ENCODE measurements around the gene HMMR. TPM values are rescaled to one million over a fixed set of nuclear protein-coding genes. Genes with fewer than 3 reads are reported as not detected.

Gene HMMR
- total RNA-seq, 1 experiment from 2014 or later, result 54.9 TPM

GRCh38 chr5:163506726-163507125 lies 46.3 kb downstream of the HMMR start:
- Histone ChIP-seq H3K27ac (ENCODE audit: low read depth, low read length) (no peak overlapping the region), H3K4me2 (ENCODE audit: low read length) (peak overlapping the region; percentile 75), H3K9ac (ENCODE audit: low read length) (peak overlapping the region; percentile 65), H3K27me3 (ENCODE audit: insufficient read depth, low read length) (no peaks in the 10 kb centered on the region), H3K79me2 (ENCODE audit: insufficient read depth, low read length) (peaks cover 60% of the 10 kb centered on the region), H3K4me3 (replicated peaks in 1 of 2; ENCODE audit: low read depth in 1 of 2, low read length in 2 of 2) (peak overlapping the region; percentile 61 to 76), H2AFZ (ENCODE audit: low read depth, low read length, poor library complexity, severe bottlenecking) (no peak overlapping the region), H4K20me1 (ENCODE audit: insufficient read depth) (no peaks in the 10 kb centered on the region), H3K9me2 (ENCODE audit: insufficient read depth) (no peaks in the 10 kb centered on the region), H3K36me3 (ENCODE audit: control insufficient read depth in 1 of 2, insufficient read depth in 2 of 2, low read length in 2 of 2) (0 out of 4 replicates have a peak, but pooled peaks cover 0 to 2% of the 10 kb centered on the region in 2 experiments), H3K4me1 (ENCODE audit: control insufficient read depth in 1 of 2, insufficient read depth in 2 of 2, low read length in 2 of 2) (peaks cover 6 to 27% of the 10 kb centered on the region in 2 experiments; a peak in 3 of 4 replicates), H3K9me3 (ENCODE audit: control insufficient read depth in 1 of 2, insufficient read depth in 1 of 2, low read depth in 1 of 2, low read length in 2 of 2) (no peaks in the 10 kb centered on the region)
- intact Hi-C loops (cut with micrococcal nuclease), result no loop called here
- no peak for DNase-seq (ENCODE audit: low read depth, low spot score)
- BruUV-seq (replicated peaks), result no TSS peak
- ChIA-PET POLR2A (interaction anchor here (1.8 kb wide), 1 partner anchor 46 kb away, joined by 5 read pairs; the partner anchor contains the start of gene HMMR), RAD21 (ENCODE audit: low non-redundant PET in 1 of 2, low total read pairs in 2 of 2, uncharacterized antibody in 2 of 2, unreplicated experiment in 2 of 2) (no interaction called here), CTCF (no interaction called here)
- TF ChIP-seq ZFX (IDR thresholded peaks at IDR 0.05) (no peak), FOSL1 (IDR thresholded peaks at IDR 0.05; ENCODE audit: low read depth) (no peak), ELF1 (IDR thresholded peaks at IDR 0.05; ENCODE audit: borderline replicate concordance, low read depth) (no peak), EGR1 (IDR thresholded peaks at IDR 0.05; ENCODE audit: low read depth) (no peak), ZNF274 (IDR thresholded peaks at IDR 0.05; ENCODE audit: low read depth, low read length) (no peak), SP1 (IDR thresholded peaks at IDR 0.05; ENCODE audit: low read depth) (no peak), RAD21 (IDR thresholded peaks at IDR 0.05; ENCODE audit: low read depth) (no peak), SIN3A (IDR thresholded peaks at IDR 0.05; ENCODE audit: low read depth) (no peak)
- TF ChIP-seq, protein P1, sequence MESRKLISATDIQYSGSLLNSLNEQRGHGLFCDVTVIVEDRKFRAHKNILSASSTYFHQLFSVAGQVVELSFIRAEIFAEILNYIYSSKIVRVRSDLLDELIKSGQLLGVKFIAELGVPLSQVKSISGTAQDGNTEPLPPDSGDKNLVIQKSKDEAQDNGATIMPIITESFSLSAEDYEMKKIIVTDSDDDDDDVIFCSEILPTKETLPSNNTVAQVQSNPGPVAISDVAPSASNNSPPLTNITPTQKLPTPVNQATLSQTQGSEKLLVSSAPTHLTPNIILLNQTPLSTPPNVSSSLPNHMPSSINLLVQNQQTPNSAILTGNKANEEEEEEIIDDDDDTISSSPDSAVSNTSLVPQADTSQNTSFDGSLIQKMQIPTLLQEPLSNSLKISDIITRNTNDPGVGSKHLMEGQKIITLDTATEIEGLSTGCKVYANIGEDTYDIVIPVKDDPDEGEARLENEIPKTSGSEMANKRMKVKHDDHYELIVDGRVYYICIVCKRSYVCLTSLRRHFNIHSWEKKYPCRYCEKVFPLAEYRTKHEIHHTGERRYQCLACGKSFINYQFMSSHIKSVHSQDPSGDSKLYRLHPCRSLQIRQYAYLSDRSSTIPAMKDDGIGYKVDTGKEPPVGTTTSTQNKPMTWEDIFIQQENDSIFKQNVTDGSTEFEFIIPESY (IDR thresholded peaks at IDR 0.05; ENCODE audit: extremely low read depth, insufficient replicate concordance, low read length), result no peak
- TF ChIP-seq, protein P2, sequence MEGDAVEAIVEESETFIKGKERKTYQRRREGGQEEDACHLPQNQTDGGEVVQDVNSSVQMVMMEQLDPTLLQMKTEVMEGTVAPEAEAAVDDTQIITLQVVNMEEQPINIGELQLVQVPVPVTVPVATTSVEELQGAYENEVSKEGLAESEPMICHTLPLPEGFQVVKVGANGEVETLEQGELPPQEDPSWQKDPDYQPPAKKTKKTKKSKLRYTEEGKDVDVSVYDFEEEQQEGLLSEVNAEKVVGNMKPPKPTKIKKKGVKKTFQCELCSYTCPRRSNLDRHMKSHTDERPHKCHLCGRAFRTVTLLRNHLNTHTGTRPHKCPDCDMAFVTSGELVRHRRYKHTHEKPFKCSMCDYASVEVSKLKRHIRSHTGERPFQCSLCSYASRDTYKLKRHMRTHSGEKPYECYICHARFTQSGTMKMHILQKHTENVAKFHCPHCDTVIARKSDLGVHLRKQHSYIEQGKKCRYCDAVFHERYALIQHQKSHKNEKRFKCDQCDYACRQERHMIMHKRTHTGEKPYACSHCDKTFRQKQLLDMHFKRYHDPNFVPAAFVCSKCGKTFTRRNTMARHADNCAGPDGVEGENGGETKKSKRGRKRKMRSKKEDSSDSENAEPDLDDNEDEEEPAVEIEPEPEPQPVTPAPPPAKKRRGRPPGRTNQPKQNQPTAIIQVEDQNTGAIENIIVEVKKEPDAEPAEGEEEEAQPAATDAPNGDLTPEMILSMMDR (IDR thresholded peaks at IDR 0.05 in 2 of 3, conservative IDR thresholded peaks at IDR 0.05 in 1 of 3; ENCODE audit: borderline replicate concordance in 1 of 3, insufficient read depth in 1 of 3, low read depth in 2 of 3, low read length in 2 of 3), result no peak
- TF ChIP-seq, protein P3, sequence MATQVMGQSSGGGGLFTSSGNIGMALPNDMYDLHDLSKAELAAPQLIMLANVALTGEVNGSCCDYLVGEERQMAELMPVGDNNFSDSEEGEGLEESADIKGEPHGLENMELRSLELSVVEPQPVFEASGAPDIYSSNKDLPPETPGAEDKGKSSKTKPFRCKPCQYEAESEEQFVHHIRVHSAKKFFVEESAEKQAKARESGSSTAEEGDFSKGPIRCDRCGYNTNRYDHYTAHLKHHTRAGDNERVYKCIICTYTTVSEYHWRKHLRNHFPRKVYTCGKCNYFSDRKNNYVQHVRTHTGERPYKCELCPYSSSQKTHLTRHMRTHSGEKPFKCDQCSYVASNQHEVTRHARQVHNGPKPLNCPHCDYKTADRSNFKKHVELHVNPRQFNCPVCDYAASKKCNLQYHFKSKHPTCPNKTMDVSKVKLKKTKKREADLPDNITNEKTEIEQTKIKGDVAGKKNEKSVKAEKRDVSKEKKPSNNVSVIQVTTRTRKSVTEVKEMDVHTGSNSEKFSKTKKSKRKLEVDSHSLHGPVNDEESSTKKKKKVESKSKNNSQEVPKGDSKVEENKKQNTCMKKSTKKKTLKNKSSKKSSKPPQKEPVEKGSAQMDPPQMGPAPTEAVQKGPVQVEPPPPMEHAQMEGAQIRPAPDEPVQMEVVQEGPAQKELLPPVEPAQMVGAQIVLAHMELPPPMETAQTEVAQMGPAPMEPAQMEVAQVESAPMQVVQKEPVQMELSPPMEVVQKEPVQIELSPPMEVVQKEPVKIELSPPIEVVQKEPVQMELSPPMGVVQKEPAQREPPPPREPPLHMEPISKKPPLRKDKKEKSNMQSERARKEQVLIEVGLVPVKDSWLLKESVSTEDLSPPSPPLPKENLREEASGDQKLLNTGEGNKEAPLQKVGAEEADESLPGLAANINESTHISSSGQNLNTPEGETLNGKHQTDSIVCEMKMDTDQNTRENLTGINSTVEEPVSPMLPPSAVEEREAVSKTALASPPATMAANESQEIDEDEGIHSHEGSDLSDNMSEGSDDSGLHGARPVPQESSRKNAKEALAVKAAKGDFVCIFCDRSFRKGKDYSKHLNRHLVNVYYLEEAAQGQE (IDR thresholded peaks at IDR 0.05; ENCODE audit: low read depth), result no peak
- no peak for ATAC-seq
